Measurements from ENCODE around the gene BBLN. TPM values are rescaled to one million over a fixed set of nuclear protein-coding genes. Genes with fewer than 3 reads are reported as not detected.
"Not testable (repeated sequence)": the region's sequence is repeated elsewhere in the genome, so short reads cannot be mapped to it uniquely, and the experiment has no call there.

The BBLN gene, protein sequence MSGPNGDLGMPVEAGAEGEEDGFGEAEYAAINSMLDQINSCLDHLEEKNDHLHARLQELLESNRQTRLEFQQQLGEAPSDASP
- polyA plus RNA-seq: 100 to 1,000 TPM in 1 of 4 donors, 10 to 100 TPM in 3; 33.1 to 111 (median 64.6) TPM
- long read RNA-seq, donor 1, transcript C9orf16-201 (2 exons, 713 nt): major isoform, 43 of 55 reads
- long read RNA-seq, donor 1, partial matches to known transcripts: 12 of 55 reads
- long read RNA-seq, donor 1, other reads (novel, unspliced or antisense): 0 of 55 reads
- long read RNA-seq, donor 2, transcript C9orf16-201 (2 exons, 713 nt): major isoform, 14 of 14 reads
- long read RNA-seq, donor 2, partial matches to known transcripts: 0 of 14 reads
- long read RNA-seq, donor 2, other reads (novel, unspliced or antisense): 0 of 14 reads
- long read RNA-seq, donor 3, transcript C9orf16-201 (2 exons, 713 nt): major isoform, 13 of 113 reads
- long read RNA-seq, donor 3, partial matches to known transcripts: 91 of 113 reads
- long read RNA-seq, donor 3, other reads (novel, unspliced or antisense): 9 of 113 reads
- long read RNA-seq, donor 4, partial matches to known transcripts: 0 of 2 reads
- long read RNA-seq, donor 4, other reads (novel, unspliced or antisense): 0 of 2 reads
- long read RNA-seq, donor 5, transcript C9orf16-201 (2 exons, 713 nt): major isoform, 5 of 5 reads
- long read RNA-seq, donor 5, partial matches to known transcripts: 0 of 5 reads
- long read RNA-seq, donor 5, other reads (novel, unspliced or antisense): 0 of 5 reads
- long read RNA-seq, donor 6, transcript C9orf16-201 (2 exons, 713 nt): major isoform, 20 of 20 reads
- long read RNA-seq, donor 6, partial matches to known transcripts: 0 of 20 reads
- long read RNA-seq, donor 6, other reads (novel, unspliced or antisense): 0 of 20 reads
- long read RNA-seq, donor 7: 0 reads
- long read RNA-seq, donor 8, transcript C9orf16-201 (2 exons, 713 nt): major isoform, 6 of 6 reads
- long read RNA-seq, donor 8, partial matches to known transcripts: 0 of 6 reads
- long read RNA-seq, donor 8, other reads (novel, unspliced or antisense): 0 of 6 reads
- long read RNA-seq, donor 9, transcript C9orf16-201 (2 exons, 713 nt): major isoform, 7 of 7 reads
- long read RNA-seq, donor 9, partial matches to known transcripts: 0 of 7 reads
- long read RNA-seq, donor 9, other reads (novel, unspliced or antisense): 0 of 7 reads
- long read RNA-seq, donor 10, transcript C9orf16-201 (2 exons, 713 nt): major isoform, 30 of 30 reads
- long read RNA-seq, donor 10, partial matches to known transcripts: 0 of 30 reads
- long read RNA-seq, donor 10, other reads (novel, unspliced or antisense): 0 of 30 reads

DNA sequence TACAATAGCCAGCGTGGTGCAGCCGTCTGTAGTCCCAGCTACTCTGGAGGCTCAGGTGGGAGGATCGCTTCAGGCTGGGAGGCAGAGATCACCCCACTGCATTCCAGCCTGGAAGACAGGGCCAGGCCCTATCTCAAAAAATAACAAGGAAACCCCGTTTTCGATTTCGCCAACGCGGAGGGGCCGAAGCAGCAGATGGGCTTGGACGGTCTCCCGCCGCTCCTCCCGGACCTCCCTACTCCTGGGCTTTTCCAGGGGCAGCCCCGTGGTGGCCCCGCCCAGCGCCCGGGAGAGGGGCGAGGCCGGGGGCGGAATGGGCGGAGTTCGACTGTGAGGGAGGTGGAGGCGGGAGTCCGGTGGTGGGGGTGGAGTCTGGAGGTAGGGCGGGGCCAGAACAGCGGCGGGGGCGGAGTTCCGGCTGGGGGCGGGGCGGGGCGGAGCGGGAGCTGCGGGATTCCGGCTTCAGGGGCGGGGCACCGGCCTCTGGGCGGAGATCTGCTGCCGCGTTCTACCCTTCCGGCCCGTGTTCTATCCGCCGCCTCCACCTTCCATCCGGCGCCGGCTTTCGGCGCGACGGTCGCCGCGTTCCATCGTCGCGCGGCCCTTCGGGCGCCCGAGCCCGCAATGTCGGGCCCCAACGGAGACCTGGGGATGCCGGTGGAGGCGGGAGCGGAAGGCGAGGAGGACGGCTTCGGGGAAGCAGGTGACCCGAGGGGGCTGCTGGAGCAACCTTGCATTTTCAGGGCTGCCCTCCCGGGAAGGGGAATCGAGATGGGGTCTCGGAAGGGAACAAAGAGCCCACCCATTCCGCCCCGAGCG lies at the start of gene BBLN:
BBLN (plus strand) TSS at position 482 of the 819 bp plus-strand sequence; CDS start at position 625, 143 bp downstream.
- WGBS, 3 donors: 0 to 1% (median 1%) methylated on average over 61 to 76 of the region's 77 CpGs
- peaks cover 0 to 11% (median 0%) of the 10 kb centered on the region in 3 donors for H3K4me1 ChIP-seq (ENCODE audit: control insufficient read depth in 3 of 3, insufficient read depth in 2 of 3, low read depth in 1 of 3, low read length in 2 of 3)
- peak within 1 kb of the TSS; percentile 61 to 86 (median 71) for H3K27ac ChIP-seq (ENCODE audit: low read depth in 1 of 3, low read length in 2 of 3)
- peak; percentile 94 to 95 for DNase-seq
- no peaks in the 10 kb centered on the region for H3K27me3 ChIP-seq (ENCODE audit: control insufficient read depth in 3 of 3, insufficient read depth in 3 of 3, low read length in 3 of 3)
- peaks cover 0 to 34% (median 3%) of the 10 kb centered on the region in 3 donors for H3K36me3 ChIP-seq (ENCODE audit: control insufficient read depth in 3 of 3, insufficient read depth in 2 of 3, low read depth in 1 of 3, low read length in 3 of 3)
- no peaks in the 10 kb centered on the region for H3K9me3 ChIP-seq (ENCODE audit: control insufficient read depth in 2 of 2, insufficient read depth in 1 of 2, low read depth in 1 of 2, low read length in 1 of 2)
- no peak for FAIRE-seq
- peak within 1 kb of the TSS; percentile 70 to 79 (median 76) for H3K4me3 ChIP-seq (ENCODE audit: low read depth in 1 of 3, low read length in 3 of 3)

DNA sequence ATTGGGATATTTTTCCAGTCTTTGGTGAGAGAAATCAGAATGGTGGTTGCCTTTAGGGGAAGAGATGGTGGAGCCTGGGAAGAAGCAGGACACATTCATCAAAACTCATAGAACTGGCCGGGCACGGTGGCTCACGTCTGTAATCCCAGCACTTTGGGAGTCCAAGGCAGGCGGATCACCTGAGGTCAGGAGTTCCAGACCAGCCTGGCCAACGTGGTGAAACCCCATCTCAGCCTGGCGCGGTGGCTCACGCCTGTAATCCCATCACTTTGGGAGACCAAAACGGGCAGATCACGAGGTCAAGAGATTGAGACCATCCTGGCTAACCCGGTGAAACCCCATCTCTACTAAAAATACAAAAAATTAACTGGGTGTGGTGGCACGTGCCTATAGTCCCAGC lies 48.3 kb upstream of the BBLN start:
- H3K27ac ChIP-seq (ENCODE audit: low read depth in 1 of 3, low read length in 2 of 3): peak overlapping the region in 1 of 3 donors; percentile 45
- not testable (repeated sequence) for FAIRE-seq
- 36 to 76% (median 49%) methylated on average over 12 of the region's 12 CpGs for WGBS, 3 donors

DNA sequence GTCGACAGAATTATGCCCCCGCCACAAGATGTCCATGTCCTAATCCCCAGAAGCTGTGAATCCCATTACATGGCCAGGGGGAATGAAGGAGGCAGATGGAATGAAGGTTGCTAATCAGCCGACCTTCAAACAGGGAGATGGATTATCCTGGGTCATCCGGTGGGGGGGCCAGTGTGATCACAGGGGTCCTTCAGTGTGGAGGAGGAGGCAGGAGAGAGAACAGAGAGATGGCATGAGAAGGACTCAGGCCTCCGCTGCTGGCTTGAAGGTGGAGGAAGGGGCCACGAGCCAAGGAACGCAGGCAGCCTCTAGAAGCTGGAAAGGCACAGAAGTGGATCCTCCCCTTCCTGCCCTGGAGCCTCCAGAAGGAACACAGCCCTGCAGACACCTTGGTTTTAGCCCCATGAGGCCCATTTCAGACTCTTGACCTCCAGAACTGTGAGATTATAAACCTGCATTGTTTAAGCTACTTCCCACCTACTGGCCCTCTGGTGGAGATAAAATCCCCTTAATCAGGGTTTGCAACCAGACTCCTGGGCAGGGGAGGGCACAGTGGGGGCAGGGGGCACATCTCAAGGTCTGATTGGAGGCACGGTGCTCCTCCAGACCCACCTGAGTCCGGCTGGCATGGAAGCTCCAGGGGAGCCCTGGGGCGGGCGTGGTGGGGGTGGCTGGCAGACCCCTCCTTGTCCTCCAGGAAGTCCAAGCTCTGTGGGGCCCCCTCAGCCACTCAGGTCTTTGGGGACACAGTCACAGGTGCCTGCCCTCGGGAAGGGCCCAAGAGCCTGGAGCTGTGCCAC lies 46.3 kb upstream of the BBLN start:
- Histone ChIP-seq H3K27me3 (ENCODE audit: control insufficient read depth in 3 of 3, insufficient read depth in 3 of 3, low read length in 3 of 3) (no peaks in the 10 kb centered on the region), H3K4me1 (ENCODE audit: control insufficient read depth in 3 of 3, insufficient read depth in 2 of 3, low read depth in 1 of 3, low read length in 2 of 3) (peaks cover 0 to 65% (median 2%) of the 10 kb centered on the region in 3 donors), H3K4me3 (ENCODE audit: low read depth in 1 of 3, low read length in 3 of 3) (peak overlapping the region; percentile 17 to 73 (median 32)), H3K36me3 (ENCODE audit: control insufficient read depth in 3 of 3, insufficient read depth in 2 of 3, low read depth in 1 of 3, low read length in 3 of 3) (peaks cover 0 to 58% (median 6%) of the 10 kb centered on the region in 3 donors), H3K9me3 (ENCODE audit: control insufficient read depth in 2 of 2, insufficient read depth in 1 of 2, low read depth in 1 of 2, low read length in 1 of 2) (peaks cover 0 to 8% of the 10 kb centered on the region in 2 donors), H3K27ac (ENCODE audit: low read depth in 1 of 3, low read length in 2 of 3) (peak overlapping the region; percentile 98 to 100 (median 99))
- FAIRE-seq (no peak), DNase-seq (peak; percentile 69 to 75)
- 57 to 82% (median 67%) methylated on average over 9 to 12 of the region's 12 CpGs for WGBS, 3 donors

More for the DNA sequence above, 48.3 kb upstream of the BBLN start:
- peaks cover 7 to 75% (median 21%) of the 10 kb centered on the region in 3 donors for H3K36me3 ChIP-seq (ENCODE audit: control insufficient read depth in 3 of 3, insufficient read depth in 2 of 3, low read depth in 1 of 3, low read length in 3 of 3)
- peak overlapping the region in 1 of 3 donors; percentile 31 for H3K4me3 ChIP-seq (ENCODE audit: low read depth in 1 of 3, low read length in 3 of 3)
- H3K9me3 ChIP-seq (ENCODE audit: control insufficient read depth in 2 of 2, insufficient read depth in 1 of 2, low read depth in 1 of 2, low read length in 1 of 2); H3K27me3 ChIP-seq (ENCODE audit: control insufficient read depth in 3 of 3, insufficient read depth in 3 of 3, low read length in 3 of 3); DNase-seq: not testable (repeated sequence)
- peaks cover 0 to 64% (median 2%) of the 10 kb centered on the region in 3 donors for H3K4me1 ChIP-seq (ENCODE audit: control insufficient read depth in 3 of 3, insufficient read depth in 2 of 3, low read depth in 1 of 3, low read length in 2 of 3)

DNA sequence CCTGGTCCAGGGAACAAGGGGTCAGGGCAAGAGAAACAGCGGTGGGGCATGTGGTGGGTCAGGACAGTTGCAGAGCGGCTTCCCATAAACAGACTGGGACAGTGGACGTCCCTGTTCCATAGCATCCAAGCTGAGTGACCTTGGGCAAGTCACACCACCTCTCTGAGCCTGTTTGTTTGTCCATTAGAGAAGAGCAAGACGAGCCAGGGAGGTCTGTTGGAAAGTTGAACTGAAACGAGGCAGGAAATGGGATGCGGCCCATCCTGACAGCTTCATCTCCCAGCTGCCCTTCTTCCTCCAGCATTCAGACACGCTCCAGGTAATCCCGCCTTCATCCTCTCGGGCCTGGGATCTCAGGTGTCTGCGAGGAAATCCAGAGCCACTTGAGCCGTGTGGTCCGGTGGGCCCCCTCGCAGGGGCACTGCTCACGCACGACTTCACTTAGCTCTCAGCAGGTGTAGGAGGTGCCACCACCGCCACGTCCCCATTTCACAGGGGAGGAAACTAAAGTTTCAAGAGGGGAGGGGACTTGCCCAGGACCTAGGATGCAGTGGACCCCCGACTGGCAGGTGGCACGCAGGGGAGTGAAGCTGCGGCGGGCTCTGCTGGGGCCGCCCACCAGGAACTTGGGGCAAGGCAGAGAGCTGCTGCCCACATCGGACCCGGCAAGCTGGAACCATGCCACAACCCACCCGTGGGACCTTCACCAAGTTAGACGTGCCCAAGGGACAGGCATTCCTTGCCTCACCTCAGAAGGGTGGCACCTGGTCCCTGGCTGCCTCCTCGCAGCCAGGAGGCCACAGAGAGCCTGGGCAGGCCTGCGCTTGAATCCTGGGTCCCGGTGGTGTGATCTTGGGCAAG lies 45.5 kb upstream of the BBLN start:
- DNase-seq: peak; percentile 36 to 51
- WGBS, 3 donors: 17 to 60% (median 28%) methylated on average over 29 of the region's 29 CpGs
- Histone ChIP-seq H3K27ac (ENCODE audit: low read depth in 1 of 3, low read length in 2 of 3) (peak overlapping the region; percentile 98 to 100 (median 99)), H3K9me3 (ENCODE audit: control insufficient read depth in 2 of 2, insufficient read depth in 1 of 2, low read depth in 1 of 2, low read length in 1 of 2) (peaks cover 0 to 8% of the 10 kb centered on the region in 2 donors), H3K4me1 (ENCODE audit: control insufficient read depth in 3 of 3, insufficient read depth in 2 of 3, low read depth in 1 of 3, low read length in 2 of 3) (peaks cover 0 to 59% (median 2%) of the 10 kb centered on the region in 3 donors), H3K36me3 (ENCODE audit: control insufficient read depth in 3 of 3, insufficient read depth in 2 of 3, low read depth in 1 of 3, low read length in 3 of 3) (peaks cover 0 to 59% (median 0%) of the 10 kb centered on the region in 3 donors), H3K4me3 (ENCODE audit: low read depth in 1 of 3, low read length in 3 of 3) (peak overlapping the region; percentile 17 to 73 (median 32)), H3K27me3 (ENCODE audit: control insufficient read depth in 3 of 3, insufficient read depth in 3 of 3, low read length in 3 of 3) (no peaks in the 10 kb centered on the region)
- FAIRE-seq: no peak

DNA sequence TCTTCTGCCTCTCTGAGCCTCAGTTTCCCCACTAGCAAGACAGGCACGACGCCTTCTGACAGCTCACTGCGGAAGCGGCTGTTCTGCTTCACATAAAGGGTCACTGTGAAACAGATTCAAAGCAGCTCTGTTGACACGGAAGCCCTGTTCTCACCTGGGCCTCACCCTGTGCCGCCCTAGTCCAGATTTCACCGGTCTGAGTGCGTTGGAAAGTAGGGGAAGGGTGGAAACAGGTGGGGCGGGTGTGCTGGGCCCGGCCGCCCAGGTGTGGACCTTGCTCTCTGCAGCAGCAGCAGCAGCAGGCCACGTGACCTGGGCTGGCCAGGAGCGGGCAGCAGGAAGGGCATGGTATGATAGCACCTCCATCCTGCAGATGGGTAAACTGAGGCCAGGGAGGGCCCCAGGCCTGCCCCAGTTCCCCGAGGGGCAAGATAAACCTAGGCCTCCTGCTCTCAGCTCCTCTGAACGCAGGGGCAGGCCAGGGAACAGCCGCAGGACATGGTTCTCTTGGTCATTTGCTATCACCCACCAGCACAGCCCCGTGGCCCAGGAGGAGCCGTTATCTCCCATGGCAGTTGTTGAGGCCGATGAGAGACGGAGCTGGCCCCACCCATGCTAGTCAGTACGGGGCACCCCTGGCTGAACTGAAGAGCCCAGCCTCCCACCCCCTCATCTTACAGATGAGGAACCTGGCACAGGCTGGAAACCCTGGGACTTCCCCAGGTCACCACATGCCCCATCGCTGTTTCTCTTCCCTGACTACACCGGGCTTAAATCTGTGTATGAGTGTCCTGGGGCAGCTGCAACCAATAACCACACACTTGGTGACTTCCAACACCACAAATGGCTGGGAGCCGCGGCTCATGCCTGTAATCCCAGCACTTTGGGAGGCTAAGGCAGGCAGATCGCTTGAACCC lies 44.6 kb upstream of the BBLN start:
- DNase-seq: peak; percentile 97 to 99
- Histone ChIP-seq H3K9me3 (ENCODE audit: control insufficient read depth in 2 of 2, insufficient read depth in 1 of 2, low read depth in 1 of 2, low read length in 1 of 2) (peaks cover 0 to 8% of the 10 kb centered on the region in 2 donors), H3K27ac (ENCODE audit: low read depth in 1 of 3, low read length in 2 of 3) (peak overlapping the region; percentile 98 to 100 (median 99)), H3K4me1 (ENCODE audit: control insufficient read depth in 3 of 3, insufficient read depth in 2 of 3, low read depth in 1 of 3, low read length in 2 of 3) (peaks cover 0 to 52% (median 2%) of the 10 kb centered on the region in 3 donors), H3K36me3 (ENCODE audit: control insufficient read depth in 3 of 3, insufficient read depth in 2 of 3, low read depth in 1 of 3, low read length in 3 of 3) (peaks cover 0 to 64% (median 0%) of the 10 kb centered on the region in 3 donors), H3K27me3 (ENCODE audit: control insufficient read depth in 3 of 3, insufficient read depth in 3 of 3, low read length in 3 of 3) (no peaks in the 10 kb centered on the region), H3K4me3 (ENCODE audit: low read depth in 1 of 3, low read length in 3 of 3) (peak overlapping the region; percentile 17 to 73 (median 32))
- WGBS, 3 donors: 18 to 61% (median 44%) methylated on average over 25 to 26 of the region's 26 CpGs
- no peak for FAIRE-seq
